SK-N-SH treated with all-trans-retinoic acid at 6 μM for 48 hours (cell line): Measurements from ENCODE around the gene ATRNL1.
"Not testable (repeated sequence)": the region's sequence is repeated elsewhere in the genome, so short reads cannot be mapped to it uniquely, and the experiment has no call there.

ENCODE experiments used
- ATAC-seq: fragments of 200-7000 bp; cut with Tn5 transposase; 3 replicates; pipeline ENCODE4 v1.9.1; 2020; ENCODE audit warnings: mild to moderate bottlenecking, moderate library complexity
- ESRRG ChIP-seq: fragments of 250-450 bp; sonication (Bioruptor Pico); IDR thresholded peaks from 2 replicates; pipeline ENCODE4 v1.6.1; 2021; ENCODE audit warnings: mild to moderate bottlenecking
- GLIS3 ChIP-seq: fragments of 250-450 bp; sonication (Bioruptor Pico); IDR thresholded peaks from 2 replicates; pipeline ENCODE4 v1.5.0; 2020; ENCODE audit warnings: mild to moderate bottlenecking, moderate library complexity
- ISL1 ChIP-seq: fragments of 250-450 bp; sonication (Bioruptor Pico); IDR thresholded peaks from 2 replicates; pipeline ENCODE4 v2.1.2; 2022; ENCODE audit warnings: mild to moderate bottlenecking, moderate library complexity
- OSR1 ChIP-seq: fragments of 250-450 bp; sonication (Bioruptor Pico); IDR thresholded peaks from 2 replicates; pipeline ENCODE4 v1.8.0; 2022; ENCODE audit warnings: moderate library complexity, mild to moderate bottlenecking, inconsistent platforms
- SNAI2 ChIP-seq: fragments of 250-450 bp; sonication (Bioruptor Pico); IDR thresholded peaks from 2 replicates; pipeline ENCODE4 v1.5.0; 2020; ENCODE audit warnings: mild to moderate bottlenecking, moderate library complexity
- TCF4 ChIP-seq: fragments of 250-450 bp; sonication (Bioruptor Pico); IDR thresholded peaks from 2 replicates; pipeline ENCODE4 v1.8.0; 2021; ENCODE audit warnings: mild to moderate bottlenecking, moderate library complexity, borderline replicate concordance
- TOX ChIP-seq: fragments of 250-450 bp; sonication (Bioruptor Pico); IDR thresholded peaks from 2 replicates; pipeline ENCODE4 v1.8.0; 2021; ENCODE audit warnings: mild to moderate bottlenecking, moderate library complexity, borderline replicate concordance
- ZC3H10 ChIP-seq: fragments of 250-450 bp; sonication (Bioruptor Pico); IDR thresholded peaks from 2 replicates; pipeline ENCODE4 v1.5.1; 2021; ENCODE audit warnings: mild to moderate bottlenecking, moderate library complexity
- ZFP30 ChIP-seq: fragments of 450-650 bp; formaldehyde crosslinking; IDR thresholded peaks from 2 replicates; pipeline ENCODE4 v1.5.0; 2022; ENCODE audit warnings: mild to moderate bottlenecking, moderate library complexity
- ZNF565 ChIP-seq: fragments of 450-650 bp; formaldehyde crosslinking; conservative IDR thresholded peaks from 2 replicates; pipeline ENCODE4 v1.5.0; 2020; ENCODE audit warnings: low read depth, mild to moderate bottlenecking, moderate library complexity
- ZNF70 ChIP-seq: fragments of 450-650 bp; formaldehyde crosslinking; IDR thresholded peaks from 2 replicates; pipeline ENCODE4 v1.5.0; 2020; ENCODE audit warnings: mild to moderate bottlenecking, moderate library complexity
- ZNF8 ChIP-seq: fragments of 450-650 bp; formaldehyde crosslinking; IDR thresholded peaks from 2 replicates; pipeline ENCODE4 v1.5.0; 2020; ENCODE audit warnings: mild to moderate bottlenecking, moderate library complexity
- TF ChIP-seq, protein P1 (sequence below): fragments of 250-450 bp; sonication (Bioruptor Pico); IDR thresholded peaks from 2 replicates; pipeline ENCODE4 v1.8.0; 2021; ENCODE audit warnings: low read depth, mild to moderate bottlenecking, moderate library complexity, borderline replicate concordance
- TF ChIP-seq, protein P2 (sequence below): fragments of 250-450 bp; sonication (Bioruptor Pico); IDR thresholded peaks from 2 replicates; pipeline ENCODE4 v1.5.0; 2020; ENCODE audit warnings: mild to moderate bottlenecking, moderate library complexity
- TF ChIP-seq, protein P3 (sequence below): fragments of 250-450 bp; sonication (Bioruptor Pico); IDR thresholded peaks from 2 replicates; pipeline ENCODE4 v1.5.1; 2021; ENCODE audit warnings: mild to moderate bottlenecking, moderate library complexity
- TF ChIP-seq, protein P4 (sequence below): fragments of 250-450 bp; sonication (Bioruptor Pico); IDR thresholded peaks from 2 replicates; pipeline ENCODE4 v1.8.0; 2020; ENCODE audit warnings: mild to moderate bottlenecking, moderate library complexity, borderline replicate concordance
- TF ChIP-seq, protein P5 (sequence below): fragments of 250-450 bp; sonication (Bioruptor Pico); IDR thresholded peaks from 2 replicates; pipeline ENCODE4 v1.5.1; 2020; ENCODE audit warnings: low read depth, mild to moderate bottlenecking, moderate library complexity

ATRNL1 gene

DNA sequence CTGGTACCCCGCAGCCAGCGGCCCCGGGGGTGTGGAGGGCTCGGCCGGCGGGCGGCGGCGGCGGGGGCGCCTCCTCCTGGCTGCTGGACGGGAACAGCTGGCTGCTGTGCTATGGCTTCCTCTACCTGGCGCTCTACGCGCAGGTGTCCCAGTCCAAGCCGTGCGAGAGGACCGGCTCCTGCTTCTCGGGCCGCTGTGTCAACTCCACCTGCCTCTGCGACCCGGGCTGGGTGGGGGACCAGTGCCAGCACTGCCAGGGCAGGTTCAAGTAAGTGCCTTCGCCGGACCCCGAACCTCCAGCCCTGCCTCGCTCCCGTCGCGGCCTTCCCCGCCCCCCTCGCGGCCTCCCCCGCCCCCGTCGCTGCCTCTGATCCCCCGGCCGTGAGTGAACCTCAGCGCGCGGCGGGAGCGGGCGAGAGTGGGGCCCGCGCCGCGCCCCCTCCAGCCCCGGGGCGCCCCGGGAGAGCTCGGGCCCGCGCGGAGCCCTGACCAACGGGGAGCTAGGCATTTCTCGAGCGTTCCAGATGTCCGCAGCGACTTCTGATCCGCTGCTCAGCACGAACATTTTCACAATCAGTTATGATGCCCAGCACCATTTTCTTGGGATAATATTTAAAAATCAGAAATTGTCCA is 727 bp downstream of the ATRNL1 start:
- no peak for TF ChIP-seq SNAI2 (CRISPR knock-in tag)
- peak; percentile 62 for ATAC-seq

DNA sequence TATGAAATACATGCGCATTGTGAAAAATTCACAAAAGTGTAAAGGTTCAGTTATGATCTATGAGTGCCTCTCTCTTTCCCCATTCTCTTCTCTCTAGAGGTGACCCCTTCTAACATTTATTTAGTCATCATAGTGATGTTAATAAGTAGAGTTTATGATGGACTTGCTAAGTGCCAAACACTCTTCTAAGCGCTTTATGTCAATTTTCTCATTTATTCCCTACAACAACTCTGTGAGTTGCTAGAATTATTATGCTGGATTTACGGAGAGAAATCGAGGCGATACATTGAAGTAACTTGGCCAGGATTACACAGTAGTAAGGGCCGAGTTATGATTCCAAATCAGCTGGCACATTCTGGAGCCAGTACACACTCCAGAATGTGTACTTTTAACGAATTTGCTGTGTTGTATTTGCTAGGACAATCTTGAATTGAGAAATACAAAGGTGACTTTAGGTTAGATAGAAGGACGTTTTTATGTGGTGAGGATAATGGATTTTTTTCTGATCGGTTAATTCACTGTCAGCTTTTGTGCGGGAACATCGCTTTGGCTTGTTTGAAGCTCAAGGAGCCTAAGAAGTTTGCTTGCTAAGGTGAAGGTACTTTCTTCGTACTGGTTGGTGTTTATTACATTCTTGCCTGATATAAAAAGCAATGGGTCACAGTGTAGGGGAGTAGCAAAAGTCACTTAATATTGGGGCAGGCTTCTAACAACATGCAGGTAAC is 1.4 kb downstream of the ATRNL1 start:
- no peak for ATAC-seq
- no peak for TF ChIP-seq ZNF70 (CRISPR knock-in tag)
- TF ChIP-seq ESRRG (CRISPR knock-in tag), result no peak
- TF ChIP-seq ZFP30, result no peak
- no peak for TF ChIP-seq GLIS3 (CRISPR knock-in tag)
- TF ChIP-seq TOX, result no peak
- TF ChIP-seq, protein P1, sequence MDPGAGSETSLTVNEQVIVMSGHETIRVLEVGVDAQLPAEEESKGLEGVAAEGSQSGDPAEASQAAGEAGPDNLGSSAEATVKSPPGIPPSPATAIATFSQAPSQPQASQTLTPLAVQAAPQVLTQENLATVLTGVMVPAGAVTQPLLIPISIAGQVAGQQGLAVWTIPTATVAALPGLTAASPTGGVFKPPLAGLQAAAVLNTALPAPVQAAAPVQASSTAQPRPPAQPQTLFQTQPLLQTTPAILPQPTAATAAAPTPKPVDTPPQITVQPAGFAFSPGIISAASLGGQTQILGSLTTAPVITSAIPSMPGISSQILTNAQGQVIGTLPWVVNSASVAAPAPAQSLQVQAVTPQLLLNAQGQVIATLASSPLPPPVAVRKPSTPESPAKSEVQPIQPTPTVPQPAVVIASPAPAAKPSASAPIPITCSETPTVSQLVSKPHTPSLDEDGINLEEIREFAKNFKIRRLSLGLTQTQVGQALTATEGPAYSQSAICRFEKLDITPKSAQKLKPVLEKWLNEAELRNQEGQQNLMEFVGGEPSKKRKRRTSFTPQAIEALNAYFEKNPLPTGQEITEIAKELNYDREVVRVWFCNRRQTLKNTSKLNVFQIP, result no peak
- TF ChIP-seq ISL1 (CRISPR knock-in tag), result no peak
- no peak for TF ChIP-seq ZC3H10 (CRISPR knock-in tag)
- TF ChIP-seq ZNF565 (CRISPR knock-in tag), result no peak
- TF ChIP-seq, protein P2, sequence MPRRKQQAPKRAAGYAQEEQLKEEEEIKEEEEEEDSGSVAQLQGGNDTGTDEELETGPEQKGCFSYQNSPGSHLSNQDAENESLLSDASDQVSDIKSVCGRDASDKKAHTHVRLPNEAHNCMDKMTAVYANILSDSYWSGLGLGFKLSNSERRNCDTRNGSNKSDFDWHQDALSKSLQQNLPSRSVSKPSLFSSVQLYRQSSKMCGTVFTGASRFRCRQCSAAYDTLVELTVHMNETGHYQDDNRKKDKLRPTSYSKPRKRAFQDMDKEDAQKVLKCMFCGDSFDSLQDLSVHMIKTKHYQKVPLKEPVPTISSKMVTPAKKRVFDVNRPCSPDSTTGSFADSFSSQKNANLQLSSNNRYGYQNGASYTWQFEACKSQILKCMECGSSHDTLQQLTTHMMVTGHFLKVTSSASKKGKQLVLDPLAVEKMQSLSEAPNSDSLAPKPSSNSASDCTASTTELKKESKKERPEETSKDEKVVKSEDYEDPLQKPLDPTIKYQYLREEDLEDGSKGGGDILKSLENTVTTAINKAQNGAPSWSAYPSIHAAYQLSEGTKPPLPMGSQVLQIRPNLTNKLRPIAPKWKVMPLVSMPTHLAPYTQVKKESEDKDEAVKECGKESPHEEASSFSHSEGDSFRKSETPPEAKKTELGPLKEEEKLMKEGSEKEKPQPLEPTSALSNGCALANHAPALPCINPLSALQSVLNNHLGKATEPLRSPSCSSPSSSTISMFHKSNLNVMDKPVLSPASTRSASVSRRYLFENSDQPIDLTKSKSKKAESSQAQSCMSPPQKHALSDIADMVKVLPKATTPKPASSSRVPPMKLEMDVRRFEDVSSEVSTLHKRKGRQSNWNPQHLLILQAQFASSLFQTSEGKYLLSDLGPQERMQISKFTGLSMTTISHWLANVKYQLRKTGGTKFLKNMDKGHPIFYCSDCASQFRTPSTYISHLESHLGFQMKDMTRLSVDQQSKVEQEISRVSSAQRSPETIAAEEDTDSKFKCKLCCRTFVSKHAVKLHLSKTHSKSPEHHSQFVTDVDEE (CRISPR knock-in tag), result no peak
- TF ChIP-seq, protein P3, sequence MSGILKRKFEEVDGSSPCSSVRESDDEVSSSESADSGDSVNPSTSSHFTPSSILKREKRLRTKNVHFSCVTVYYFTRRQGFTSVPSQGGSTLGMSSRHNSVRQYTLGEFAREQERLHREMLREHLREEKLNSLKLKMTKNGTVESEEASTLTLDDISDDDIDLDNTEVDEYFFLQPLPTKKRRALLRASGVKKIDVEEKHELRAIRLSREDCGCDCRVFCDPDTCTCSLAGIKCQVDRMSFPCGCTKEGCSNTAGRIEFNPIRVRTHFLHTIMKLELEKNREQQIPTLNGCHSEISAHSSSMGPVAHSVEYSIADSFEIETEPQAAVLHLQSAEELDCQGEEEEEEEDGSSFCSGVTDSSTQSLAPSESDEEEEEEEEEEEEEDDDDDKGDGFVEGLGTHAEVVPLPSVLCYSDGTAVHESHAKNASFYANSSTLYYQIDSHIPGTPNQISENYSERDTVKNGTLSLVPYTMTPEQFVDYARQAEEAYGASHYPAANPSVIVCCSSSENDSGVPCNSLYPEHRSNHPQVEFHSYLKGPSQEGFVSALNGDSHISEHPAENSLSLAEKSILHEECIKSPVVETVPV, result no peak
- TF ChIP-seq, protein P4, sequence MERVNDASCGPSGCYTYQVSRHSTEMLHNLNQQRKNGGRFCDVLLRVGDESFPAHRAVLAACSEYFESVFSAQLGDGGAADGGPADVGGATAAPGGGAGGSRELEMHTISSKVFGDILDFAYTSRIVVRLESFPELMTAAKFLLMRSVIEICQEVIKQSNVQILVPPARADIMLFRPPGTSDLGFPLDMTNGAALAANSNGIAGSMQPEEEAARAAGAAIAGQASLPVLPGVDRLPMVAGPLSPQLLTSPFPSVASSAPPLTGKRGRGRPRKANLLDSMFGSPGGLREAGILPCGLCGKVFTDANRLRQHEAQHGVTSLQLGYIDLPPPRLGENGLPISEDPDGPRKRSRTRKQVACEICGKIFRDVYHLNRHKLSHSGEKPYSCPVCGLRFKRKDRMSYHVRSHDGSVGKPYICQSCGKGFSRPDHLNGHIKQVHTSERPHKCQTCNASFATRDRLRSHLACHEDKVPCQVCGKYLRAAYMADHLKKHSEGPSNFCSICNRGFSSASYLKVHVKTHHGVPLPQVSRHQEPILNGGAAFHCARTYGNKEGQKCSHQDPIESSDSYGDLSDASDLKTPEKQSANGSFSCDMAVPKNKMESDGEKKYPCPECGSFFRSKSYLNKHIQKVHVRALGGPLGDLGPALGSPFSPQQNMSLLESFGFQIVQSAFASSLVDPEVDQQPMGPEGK, result no peak
- TF ChIP-seq OSR1 (CRISPR knock-in tag), result no peak

DNA sequence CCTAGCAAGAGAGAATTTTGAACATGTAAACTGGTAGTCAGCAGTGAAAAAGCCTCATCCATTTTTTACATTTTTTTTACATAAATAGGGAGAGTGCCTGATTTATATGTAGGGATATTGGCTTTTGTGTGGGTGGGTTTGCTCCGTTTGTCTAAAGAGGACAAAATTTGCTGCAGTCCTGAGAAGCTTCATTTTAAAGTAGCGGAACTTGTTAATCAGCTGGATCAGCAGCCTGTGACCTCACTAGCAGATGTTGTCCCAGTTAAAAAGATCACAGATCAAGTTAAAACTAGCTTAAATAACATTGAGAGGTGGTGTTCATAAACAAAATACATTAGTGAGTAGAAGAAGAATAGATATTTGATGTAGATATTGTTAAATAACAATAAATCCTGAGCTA is 2.6 kb downstream of the ATRNL1 start:
- ATAC-seq, result no peak
- TF ChIP-seq OSR1 (CRISPR knock-in tag) (no peak), TCF4 (peak; percentile 68; the same call in 1 of the 2 replicates)

DNA sequence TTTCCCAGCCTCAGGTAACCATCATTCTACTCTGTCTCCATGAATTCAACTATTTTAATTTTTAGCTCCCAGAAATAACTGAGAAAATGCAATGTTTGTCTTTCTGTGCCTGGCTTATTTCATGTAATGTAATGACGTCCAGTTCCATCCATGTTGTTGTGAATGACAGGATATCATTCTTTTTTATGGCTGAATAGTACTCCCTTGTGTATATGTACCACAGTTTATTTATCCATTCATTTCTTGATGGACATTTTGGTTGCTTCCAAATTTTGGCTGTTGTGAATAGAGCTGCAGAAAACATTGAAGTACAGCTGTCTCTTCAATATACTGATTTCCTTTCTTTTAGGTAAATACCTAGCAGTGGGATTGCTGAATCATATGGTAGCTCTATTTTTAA is 10.5 kb downstream of the ATRNL1 start:
- TF ChIP-seq ZNF8, result peak; percentile 97
- TF ChIP-seq, protein P5, sequence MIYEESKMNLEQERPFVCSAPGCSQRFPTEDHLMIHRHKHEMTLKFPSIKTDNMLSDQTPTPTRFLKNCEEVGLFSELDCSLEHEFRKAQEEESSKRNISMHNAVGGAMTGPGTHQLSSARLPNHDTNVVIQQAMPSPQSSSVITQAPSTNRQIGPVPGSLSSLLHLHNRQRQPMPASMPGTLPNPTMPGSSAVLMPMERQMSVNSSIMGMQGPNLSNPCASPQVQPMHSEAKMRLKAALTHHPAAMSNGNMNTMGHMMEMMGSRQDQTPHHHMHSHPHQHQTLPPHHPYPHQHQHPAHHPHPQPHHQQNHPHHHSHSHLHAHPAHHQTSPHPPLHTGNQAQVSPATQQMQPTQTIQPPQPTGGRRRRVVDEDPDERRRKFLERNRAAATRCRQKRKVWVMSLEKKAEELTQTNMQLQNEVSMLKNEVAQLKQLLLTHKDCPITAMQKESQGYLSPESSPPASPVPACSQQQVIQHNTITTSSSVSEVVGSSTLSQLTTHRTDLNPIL (CRISPR knock-in tag), result no peak
- TF ChIP-seq, all 23 proteins: peak for 1

DNA sequence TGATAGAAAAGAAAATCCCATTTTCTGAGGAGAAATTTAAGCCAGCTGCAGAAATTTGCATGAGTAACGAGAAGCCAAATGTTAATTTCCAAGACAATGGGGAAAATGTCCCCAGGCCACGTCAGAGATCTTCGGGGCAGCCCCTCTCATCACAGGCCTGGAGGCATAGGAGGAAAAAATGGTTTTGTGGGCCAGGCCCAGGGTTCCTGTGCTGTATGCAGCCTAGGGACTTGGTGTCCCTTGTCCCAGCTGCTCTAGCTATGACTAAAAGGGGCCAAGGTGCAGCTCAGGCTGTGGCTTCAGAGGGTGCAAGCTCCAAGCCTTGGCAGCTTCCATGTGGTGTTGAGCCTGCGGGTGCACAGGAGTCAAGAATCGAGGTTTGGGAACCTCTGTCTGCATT is 12.2 kb downstream of the ATRNL1 start:
- ATAC-seq, result not testable (repeated sequence)

More for the DNA sequence above, 10.5 kb downstream of the ATRNL1 start:
- ATAC-seq, result no peak
